Gastroesophageal sphincter (tissue), 4 donors: Measurements from ENCODE around the gene C6orf141. TPM values are rescaled to one million over a fixed set of nuclear protein-coding genes. Genes with fewer than 3 reads are reported as not detected.

Experiments
- ATAC-seq: fragments of 150-250 bp; one replicate; pipeline ENCODE4 v1.9.1; 2016; ENCODE audit warnings: mild to moderate bottlenecking, moderate library complexity
- H3K27ac ChIP-seq, 4 donors: fragments of 200-600 bp; sonication (generic) in 3 of 4; 1 replicate in 3 of 4; 2 replicates in 1 of 4; pipeline ENCODE4 v1.5.1; 2016 to 2019
- H3K27me3 ChIP-seq: fragments of 200-600 bp; sonication (generic); one replicate; pipeline ENCODE4 v1.5.1; 2019
- H3K36me3 ChIP-seq, 2 donors: fragments of 200-600 bp; sonication (generic); one replicate each; pipeline ENCODE4 v1.5.1; 2019; ENCODE audit warnings: control low read depth in 1 of 2
- H3K4me1 ChIP-seq, 3 donors: fragments of 200-600 bp; sonication (generic); 1 replicate in 2 of 3; 2 replicates in 1 of 3; pipeline ENCODE4 v1.5.1; 2016 to 2019; ENCODE audit warnings: control low read depth in 2 of 3
- H3K4me3 ChIP-seq, 2 donors: fragments of 200-600 bp; sonication (generic); one replicate each; pipeline ENCODE4 v1.5.1; 2019; ENCODE audit warnings: mild to moderate bottlenecking in 1 of 2, moderate library complexity in 1 of 2
- H3K9me3 ChIP-seq, 3 donors: fragments of 200-600 bp; sonication (generic); one replicate each; pipeline ENCODE4 v1.5.1; 2017 to 2019; ENCODE audit warnings: control low read depth in 2 of 3
- CTCF ChIP-seq, 4 experiments: fragments of 200-600 bp in 2 of 4; fragments of 450-650 bp in 2 of 4; sonication (generic) in 1 of 4; IDR thresholded peaks; one replicate each; pipeline ENCODE4 v1.5.1; 2017 to 2019; ENCODE audit warnings: antibody characterized with exemption in 4 of 4, mild to moderate bottlenecking in 2 of 4, moderate library complexity in 2 of 4
- EP300 ChIP-seq: sonication (generic); formaldehyde crosslinking; IDR thresholded peaks from one replicate; pipeline ENCODE4 v1.6.1; 2017; ENCODE audit warnings: antibody characterized with exemption, mild to moderate bottlenecking
- POLR2A ChIP-seq, 2 donors: fragments of 450-650 bp; IDR thresholded peaks; one replicate each; pipeline ENCODE4 v1.6.1; 2017; ENCODE audit warnings: antibody characterized with exemption in 2 of 2, mild to moderate bottlenecking in 2 of 2, moderate library complexity in 1 of 2
- POLR2AphosphoS5 ChIP-seq: sonication (generic); formaldehyde crosslinking; IDR thresholded peaks from one replicate; pipeline ENCODE4 v1.6.1; 2017; ENCODE audit warnings: antibody characterized with exemption
- WGBS, 2 donors: methylation state at CpG; one replicate each; pipeline ENCODE4 v1.1.5; 2018; ENCODE audit warnings: low coverage in 1 of 2; 5-methylcytosine and 5-hydroxymethylcytosine counted together
- total RNA-seq, 4 donors: library from RNA; depleted of rRNA; stranded (reverse); fragments of >200 nt; gene quantifications; one replicate each; pipeline ENCODE4 v1.1.0, GENCODE V29; 2016

The C6orf141 gene
- total RNA-seq, 4 donors from 2014 or later, result 1.6 to 2.6 (median 2.1) TPM

- ATAC-seq, result no peak
- Histone ChIP-seq H3K36me3 (no peaks in the 10 kb centered on the region), H3K9me3 (no peaks in the 10 kb centered on the region), H3K4me3 (no peak overlapping the region), H3K4me1 (no peaks in the 10 kb centered on the region), H3K27me3 (peaks cover 12% of the 10 kb centered on the region), H3K27ac (no peak overlapping the region)
- 66 to 90% methylated on average over 2 of the region's 2 CpGs for WGBS, 2 donors
- TF ChIP-seq POLR2AphosphoS5, result no peak
- TF ChIP-seq POLR2A (IDR thresholded peaks at IDR 0.05), result no peak
- TF ChIP-seq CTCF (IDR thresholded peaks at IDR 0.05), result no peak
- no peak for TF ChIP-seq EP300
Observed at GRCh38 chr6:49513153-49513989, 37.1 kb upstream of the C6orf141 start.

DNA sequence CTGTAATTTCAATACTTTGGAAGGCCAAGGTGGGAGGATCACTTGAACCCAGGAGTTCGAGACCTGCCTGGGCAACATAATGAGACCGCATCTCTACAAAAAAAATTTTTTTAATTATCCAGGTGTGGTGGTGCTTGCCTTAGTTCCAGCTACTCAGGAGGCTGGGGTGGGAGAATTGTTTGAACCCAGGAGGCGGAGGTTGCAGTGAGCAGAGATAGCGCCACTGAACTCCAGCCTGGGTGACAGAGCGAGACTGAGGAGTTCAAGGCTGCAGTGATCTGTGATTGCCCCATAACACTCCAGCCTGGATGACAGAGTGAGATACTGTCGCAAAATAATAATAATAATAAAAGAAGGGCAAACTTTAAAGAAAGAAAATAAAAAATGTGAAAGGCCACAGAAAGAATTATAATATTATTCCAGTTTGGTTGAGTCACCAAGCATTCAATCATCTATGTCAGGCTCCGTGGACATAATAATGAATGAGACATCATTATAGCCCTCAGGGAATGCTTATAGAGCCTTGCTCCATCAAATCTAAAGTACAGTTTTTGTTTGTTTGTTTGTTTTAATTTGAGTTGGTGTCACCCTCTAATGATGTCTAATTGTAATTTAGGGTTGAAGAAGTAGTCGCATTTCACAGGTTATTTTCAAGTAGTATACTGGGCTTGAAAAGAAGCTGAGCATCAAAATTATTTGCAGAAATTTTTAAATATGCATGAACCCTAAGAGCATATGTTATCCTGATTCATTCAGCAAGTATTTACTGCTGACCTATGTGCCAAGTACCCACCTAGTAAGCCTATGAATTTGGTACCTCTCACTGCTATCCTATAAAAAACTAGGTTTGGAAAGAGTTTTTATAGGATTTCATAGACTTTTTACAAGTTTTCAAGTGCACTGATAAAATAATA lies 35.6 kb upstream of the C6orf141 start:
- no peak for ATAC-seq
- H3K4me3 ChIP-seq, result no peak overlapping the region
- H3K36me3 ChIP-seq, result no peaks in the 10 kb centered on the region
- WGBS, 2 donors, result 65 to 77% methylated on average over 5 to 8 of the region's 8 CpGs
- peaks cover 12% of the 10 kb centered on the region for H3K27me3 ChIP-seq
- H3K9me3 ChIP-seq, result no peaks in the 10 kb centered on the region
- TF ChIP-seq POLR2A (IDR thresholded peaks at IDR 0.05), result no peak
- TF ChIP-seq CTCF (IDR thresholded peaks at IDR 0.05), result no peak
- no peak for TF ChIP-seq EP300
- TF ChIP-seq POLR2AphosphoS5, result no peak
- H3K4me1 ChIP-seq, result no peaks in the 10 kb centered on the region
- no peak overlapping the region for H3K27ac ChIP-seq

DNA sequence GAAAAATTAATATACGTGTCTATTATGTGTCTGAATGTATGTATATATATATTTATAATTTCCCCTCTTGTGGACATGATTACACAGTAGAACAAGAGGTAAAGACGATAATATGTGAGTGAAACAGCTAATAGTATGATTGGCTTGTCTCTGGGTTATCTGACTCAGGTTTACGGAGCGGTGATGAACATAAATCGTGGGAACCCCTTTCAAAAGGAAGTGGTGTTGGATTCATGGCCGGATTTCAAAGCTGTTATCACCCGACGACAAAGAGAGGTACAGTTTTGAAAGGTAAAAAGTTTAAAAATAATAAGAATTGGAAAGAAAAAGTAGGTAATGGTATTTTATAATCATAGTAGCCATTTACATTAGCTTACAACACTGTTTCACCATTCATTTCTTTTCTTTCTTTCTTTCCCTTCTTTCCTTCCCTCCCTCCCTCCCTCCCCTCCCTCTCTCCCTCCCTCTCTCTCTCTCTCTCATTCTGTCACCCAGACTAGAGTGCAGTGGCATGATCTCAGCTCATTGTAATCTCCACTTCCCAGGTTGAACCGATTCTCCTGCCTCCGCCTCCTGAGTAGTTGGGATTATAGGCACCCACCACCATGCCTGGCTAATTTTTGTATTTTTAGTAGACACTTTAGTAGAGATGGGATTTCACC lies 34.9 kb upstream of the C6orf141 start:
- Histone ChIP-seq H3K4me3 (no peak overlapping the region), H3K9me3 (no peaks in the 10 kb centered on the region), H3K4me1 (no peaks in the 10 kb centered on the region), H3K36me3 (no peaks in the 10 kb centered on the region), H3K27ac (no peak overlapping the region), H3K27me3 (peaks cover 12% of the 10 kb centered on the region)
- no peak for TF ChIP-seq POLR2AphosphoS5
- ATAC-seq, result no peak
- 70 to 75% methylated on average over 8 to 10 of the region's 10 CpGs for WGBS, 2 donors

DNA sequence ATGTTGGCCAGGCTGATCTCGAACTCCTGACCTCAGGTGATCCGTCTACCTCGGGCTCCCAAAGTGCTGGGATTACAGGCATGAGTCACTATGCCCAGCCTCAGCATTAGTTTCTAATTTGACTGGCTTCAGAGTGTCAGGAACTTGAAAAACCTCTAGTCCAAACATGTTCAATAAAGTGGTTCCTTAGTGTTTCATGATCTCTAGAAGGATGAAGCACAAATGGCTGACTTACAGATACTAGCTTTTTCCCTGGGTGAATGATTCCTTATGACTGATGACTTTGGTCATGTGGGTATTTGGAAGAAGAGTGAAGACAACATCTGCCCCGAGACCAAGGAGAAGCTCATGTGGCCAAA lies 34.3 kb upstream of the C6orf141 start:
- no peak for ATAC-seq
- H3K9me3 ChIP-seq, result no peaks in the 10 kb centered on the region
- WGBS, 2 donors, result 63% methylated on average over 1 of the region's 4 CpGs; no CpG with 5 or more reads in 1 of the 2 donors
- H3K4me1 ChIP-seq, result no peaks in the 10 kb centered on the region
- no peak overlapping the region for H3K27ac ChIP-seq
- H3K36me3 ChIP-seq, result no peaks in the 10 kb centered on the region
- no peak overlapping the region for H3K4me3 ChIP-seq
- no peak for TF ChIP-seq EP300
- TF ChIP-seq POLR2A (IDR thresholded peaks at IDR 0.05), result no peak
- TF ChIP-seq POLR2AphosphoS5, result no peak
- TF ChIP-seq CTCF (IDR thresholded peaks at IDR 0.05), result no peak
- H3K27me3 ChIP-seq, result peaks cover 12% of the 10 kb centered on the region

DNA sequence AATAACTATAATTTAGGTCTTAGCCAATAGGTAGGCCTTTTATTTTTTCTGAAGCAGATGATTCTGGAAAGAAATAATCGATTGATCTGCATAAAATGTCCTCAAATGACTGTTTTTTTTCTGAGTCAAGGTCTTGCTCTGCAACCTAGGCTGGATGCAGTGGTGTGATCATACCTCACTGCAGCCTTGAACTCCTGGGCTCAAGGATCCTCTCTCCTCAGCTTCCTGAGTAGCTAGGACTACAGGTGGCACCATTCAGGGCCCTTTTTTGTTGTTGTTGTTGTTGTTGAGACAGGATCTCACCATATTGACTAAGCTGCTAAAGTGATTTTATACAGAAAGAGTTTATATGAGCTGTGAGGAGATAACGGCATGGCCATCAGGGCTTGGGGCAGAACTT lies 32.5 kb upstream of the C6orf141 start:
- ATAC-seq, result no peak
- TF ChIP-seq EP300, result no peak
- no peak for TF ChIP-seq CTCF (IDR thresholded peaks at IDR 0.05)
- Histone ChIP-seq H3K9me3 (no peaks in the 10 kb centered on the region), H3K4me1 (no peaks in the 10 kb centered on the region), H3K27ac (no peak overlapping the region), H3K36me3 (no peaks in the 10 kb centered on the region), H3K27me3 (peaks cover 12% of the 10 kb centered on the region), H3K4me3 (no peak overlapping the region)
- 80 to 85% methylated on average over 1 to 2 of the region's 2 CpGs for WGBS, 2 donors
